Measurements from ENCODE around the gene PLSCR4.

DNA sequence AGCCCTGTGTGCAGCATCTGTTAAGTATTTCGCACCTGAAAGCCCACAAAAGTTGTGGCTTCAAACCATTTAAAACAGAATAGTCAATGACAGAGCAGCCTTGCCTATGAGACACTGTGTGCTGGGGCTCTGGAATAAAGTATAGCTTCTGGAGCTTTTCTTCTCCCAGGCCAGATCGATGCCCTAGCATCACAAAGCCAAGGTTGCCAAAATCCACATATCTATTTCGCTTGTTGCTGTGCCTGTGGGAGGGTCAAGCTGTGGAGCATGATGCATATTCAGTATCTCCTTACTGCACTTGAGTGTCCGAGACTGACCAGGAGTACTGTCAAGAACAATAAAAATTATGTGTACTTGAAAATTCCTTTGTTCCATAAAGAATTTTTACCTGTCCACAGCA is 97.5 kb downstream of the PLSCR4 start:
- TF ChIP-seq ZNF274 (IDR thresholded peaks at IDR 0.05; ENCODE audit: low read length) (no peak), ZNF274 (tag by site-specific recombination; IDR thresholded peaks at IDR 0.05; ENCODE audit: borderline replicate concordance) (no peak), ZNF629 (tag by site-specific recombination; IDR thresholded peaks at IDR 0.05) (no peak), ZNF19 (tag by site-specific recombination; IDR thresholded peaks at IDR 0.05; ENCODE audit: low read depth) (no peak)
- TF ChIP-seq, protein P1, sequence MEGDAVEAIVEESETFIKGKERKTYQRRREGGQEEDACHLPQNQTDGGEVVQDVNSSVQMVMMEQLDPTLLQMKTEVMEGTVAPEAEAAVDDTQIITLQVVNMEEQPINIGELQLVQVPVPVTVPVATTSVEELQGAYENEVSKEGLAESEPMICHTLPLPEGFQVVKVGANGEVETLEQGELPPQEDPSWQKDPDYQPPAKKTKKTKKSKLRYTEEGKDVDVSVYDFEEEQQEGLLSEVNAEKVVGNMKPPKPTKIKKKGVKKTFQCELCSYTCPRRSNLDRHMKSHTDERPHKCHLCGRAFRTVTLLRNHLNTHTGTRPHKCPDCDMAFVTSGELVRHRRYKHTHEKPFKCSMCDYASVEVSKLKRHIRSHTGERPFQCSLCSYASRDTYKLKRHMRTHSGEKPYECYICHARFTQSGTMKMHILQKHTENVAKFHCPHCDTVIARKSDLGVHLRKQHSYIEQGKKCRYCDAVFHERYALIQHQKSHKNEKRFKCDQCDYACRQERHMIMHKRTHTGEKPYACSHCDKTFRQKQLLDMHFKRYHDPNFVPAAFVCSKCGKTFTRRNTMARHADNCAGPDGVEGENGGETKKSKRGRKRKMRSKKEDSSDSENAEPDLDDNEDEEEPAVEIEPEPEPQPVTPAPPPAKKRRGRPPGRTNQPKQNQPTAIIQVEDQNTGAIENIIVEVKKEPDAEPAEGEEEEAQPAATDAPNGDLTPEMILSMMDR (tag by site-specific recombination; IDR thresholded peaks at IDR 0.05), result no peak
